GM12873 (cell line): ENCODE measurements around the gene C2orf76.

ENCODE experiments used
- CTCF ChIP-seq: IDR thresholded peaks from 2 replicates; pipeline ENCODE4 v1.5.1; 2012; ENCODE audit warnings: low read depth, mild to moderate bottlenecking, moderate library complexity, low read length, control low read depth; ENCODE audit not compliant: insufficient read depth; ENCODE audit errors: missing control alignments

The C2orf76 gene

GRCh38 chr2:119359774-119360173 is 6.9 kb downstream of the C2orf76 start:
- no peak for TF ChIP-seq CTCF

GRCh38 chr2:119354860-119355259 is 11.8 kb downstream of the C2orf76 start:
- TF ChIP-seq CTCF: no peak

GRCh38 chr2:119352357-119352756 is 14.3 kb downstream of the C2orf76 start:
- TF ChIP-seq CTCF: no peak

- no peak for TF ChIP-seq CTCF
Measured at GRCh38 chr2:119350311-119350998, 16.2 kb downstream of the C2orf76 start.

- TF ChIP-seq CTCF: no peak
Measured at GRCh38 chr2:119349289-119349688, 17.3 kb downstream of the C2orf76 start.

- no peak for TF ChIP-seq CTCF
Measured at GRCh38 chr2:119341684-119342083, 24.9 kb downstream of the C2orf76 start.

- TF ChIP-seq CTCF: no peak
Measured at GRCh38 chr2:119339562-119339923, 27.1 kb downstream of the C2orf76 start.
